H54 (cell line): ENCODE measurements around the gene MAD2L2.

Experiments used
- DNase-seq: peaks from one replicate; pipeline ENCODE4 v3.0.0; 2011; ENCODE audit warnings: low spot score, mixed read lengths; ENCODE audit not compliant: insufficient read length
- FAIRE-seq: peaks from 3 replicates; lab custom pipeline; 2011; peaks lifted over from hg19 to GRCh38; lab: Jason Lieb, UNC
- POLR2A ChIP-seq: IDR thresholded peaks from 2 replicates; pipeline ENCODE4 v1.6.1; 2011; ENCODE audit warnings: low read depth, mild to moderate bottlenecking, low read length

The MAD2L2 gene

DNA sequence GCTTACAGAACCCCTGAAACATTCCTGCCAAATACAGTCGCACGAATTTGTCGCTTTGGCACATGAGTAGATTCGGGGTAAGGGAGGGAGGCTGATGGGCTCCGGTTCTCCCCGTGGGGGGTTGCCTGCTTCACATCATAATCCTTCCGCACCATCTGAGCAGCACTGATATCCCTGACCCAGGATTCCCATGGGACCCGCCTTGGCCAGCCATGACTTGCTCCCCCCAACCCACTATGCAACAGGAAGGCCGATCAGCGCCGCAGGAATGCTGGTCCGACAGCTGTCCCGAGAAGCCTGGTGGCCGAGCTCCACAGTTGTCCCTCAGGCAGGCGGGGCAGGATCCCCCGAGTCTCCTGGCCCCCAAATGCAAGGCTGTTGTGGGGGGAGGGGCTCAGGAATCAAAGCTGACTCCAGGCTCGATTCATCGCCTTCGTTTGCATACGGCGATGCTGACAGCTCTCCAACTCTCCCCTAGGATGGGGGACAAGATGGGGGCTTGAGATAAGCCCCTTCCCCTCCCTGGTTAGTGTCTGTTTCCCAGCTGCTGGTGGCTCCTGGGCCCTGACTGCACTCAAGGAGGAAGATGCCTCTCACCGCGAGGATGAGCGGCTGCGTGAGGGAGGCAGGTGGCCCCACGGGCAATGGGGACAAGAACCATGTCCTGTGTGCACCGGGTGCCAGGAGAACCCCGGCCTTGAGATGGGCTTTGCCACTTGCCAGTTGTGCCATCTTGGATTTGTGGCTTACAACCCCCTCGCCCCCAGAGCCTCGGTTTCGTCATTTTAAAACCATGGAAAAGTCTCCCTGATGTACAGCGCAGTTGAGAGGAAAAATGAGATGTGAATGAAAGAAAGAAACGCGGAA lies 19.9 kb upstream of the MAD2L2 start:
- TF ChIP-seq POLR2A = no peak
- FAIRE-seq (no peak), DNase-seq (no peak)

DNA sequence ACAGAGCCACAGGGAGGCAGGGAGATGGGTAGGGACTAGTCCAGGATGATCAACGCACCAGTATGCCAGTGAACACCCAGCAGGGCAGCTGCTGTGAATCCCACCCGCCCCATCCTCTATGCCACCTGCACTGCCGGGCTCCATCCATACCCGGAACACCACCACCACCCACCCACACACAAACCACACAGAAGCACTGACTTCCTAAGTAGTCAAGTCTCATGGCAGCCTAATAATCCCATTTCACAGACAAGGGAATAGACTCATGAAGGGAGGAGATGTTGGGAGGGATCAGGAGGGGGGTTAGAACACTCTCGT lies 16.9 kb upstream of the MAD2L2 start:
- no peak for TF ChIP-seq POLR2A
- FAIRE-seq (no peak), DNase-seq (no peak)

DNA sequence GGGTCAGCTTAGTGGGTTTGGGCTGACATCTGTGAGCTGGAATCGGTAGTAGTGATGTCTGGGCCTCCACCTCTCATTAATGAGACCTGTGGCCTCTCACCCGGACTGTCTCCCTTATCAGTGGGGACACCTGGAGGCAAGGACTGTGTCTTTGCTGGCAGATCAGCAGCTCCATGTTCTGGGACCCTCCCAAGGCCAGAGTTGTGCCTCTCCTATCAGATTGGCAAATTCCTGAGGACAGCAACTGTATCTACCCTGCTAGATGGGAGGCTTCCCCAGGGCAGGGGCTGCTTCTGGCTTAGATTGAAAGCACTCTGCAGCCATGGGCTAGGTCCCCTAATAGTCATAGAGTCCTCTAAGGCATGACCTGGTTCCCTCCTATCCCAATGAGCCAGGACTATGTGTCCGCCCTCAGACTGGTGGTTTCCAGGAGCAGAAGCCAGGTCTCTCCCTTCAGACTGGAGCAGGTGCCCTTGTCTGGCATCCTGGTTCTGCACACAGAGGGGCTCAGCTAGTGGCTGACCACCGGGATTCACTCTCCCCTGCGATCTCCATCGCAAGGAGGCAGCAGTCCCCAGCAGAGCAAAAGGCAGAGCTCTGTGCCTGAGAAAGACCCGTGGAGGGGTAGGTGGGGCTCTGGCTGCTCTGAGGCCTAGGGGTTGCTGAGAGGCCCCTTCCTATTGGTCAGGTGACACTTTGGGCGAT lies 16.4 kb upstream of the MAD2L2 start:
- TF ChIP-seq POLR2A = no peak
- no peak for FAIRE-seq
- DNase-seq = no peak

DNA sequence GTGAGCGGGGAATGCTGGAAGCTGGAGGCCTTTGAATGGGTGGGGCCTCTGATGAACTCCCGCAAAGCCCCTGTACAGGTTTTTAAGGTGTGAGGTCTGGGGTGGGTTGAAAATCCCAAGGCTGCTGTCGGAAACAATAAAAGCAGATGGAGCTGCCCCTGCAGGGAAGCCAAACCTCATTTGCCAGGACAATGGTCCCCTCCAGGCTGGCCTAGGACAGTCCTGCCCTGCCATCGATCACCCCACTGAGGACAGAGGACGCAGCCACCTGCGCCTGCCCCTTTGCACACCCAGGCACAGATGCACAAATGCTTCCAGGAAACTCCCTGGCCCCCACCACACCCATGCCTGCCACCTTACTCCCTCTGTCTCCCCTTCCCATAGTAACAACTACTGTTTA lies 14.9 kb upstream of the MAD2L2 start:
- DNase-seq = no peak
- no peak for TF ChIP-seq POLR2A
- FAIRE-seq = no peak

DNA sequence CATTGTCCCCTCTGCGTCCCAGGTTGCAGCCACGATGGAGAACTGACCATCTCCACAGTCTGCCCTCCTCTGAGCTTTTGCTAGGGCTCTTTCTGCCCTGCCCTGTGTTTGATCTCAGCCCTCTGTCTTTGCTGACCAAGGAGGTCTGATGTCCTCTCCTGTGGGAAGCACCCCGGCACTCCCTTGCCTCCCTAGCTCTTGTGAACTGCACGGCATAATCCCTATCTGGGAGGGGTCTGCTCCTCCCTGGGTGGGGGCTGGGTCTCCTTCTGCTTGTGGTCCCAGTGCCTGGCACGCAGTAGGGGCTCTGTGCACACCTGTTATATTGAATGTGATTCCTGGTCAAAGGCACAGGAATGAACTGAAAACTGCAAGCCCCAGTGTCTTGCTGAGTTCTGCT lies 13.0 kb upstream of the MAD2L2 start:
- TF ChIP-seq POLR2A = no peak
- no peak for FAIRE-seq
- DNase-seq = no peak

DNA sequence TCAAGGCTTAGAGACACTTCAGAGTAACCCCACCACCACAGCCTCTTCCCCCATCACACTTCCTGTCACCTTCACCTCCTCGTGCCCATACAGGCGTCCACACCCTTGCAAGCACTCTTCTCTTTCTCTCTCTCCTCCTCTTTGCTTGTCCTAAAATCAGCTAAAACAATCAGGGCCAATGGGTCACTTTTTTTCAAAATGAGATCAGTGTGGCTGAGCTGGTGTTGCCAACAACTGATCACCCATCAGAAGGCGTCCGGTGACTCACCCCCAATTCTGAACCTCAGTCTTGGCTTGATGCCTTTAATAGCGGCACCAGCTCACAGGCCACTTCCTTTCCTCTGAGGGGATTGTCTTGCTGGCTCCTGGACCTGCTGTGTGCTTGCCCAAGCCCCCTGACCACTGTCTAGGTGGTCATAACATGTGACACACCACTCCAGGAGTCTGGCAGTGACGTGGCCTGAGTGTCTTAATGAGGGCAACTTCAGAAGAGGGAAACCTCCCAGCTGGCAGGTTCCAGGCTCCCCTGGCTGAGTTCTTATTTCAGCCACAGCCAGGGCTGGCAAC lies 12.2 kb upstream of the MAD2L2 start:
- peak; percentile 90 for DNase-seq
- peak; percentile 91 for FAIRE-seq
- TF ChIP-seq POLR2A = no peak

DNA sequence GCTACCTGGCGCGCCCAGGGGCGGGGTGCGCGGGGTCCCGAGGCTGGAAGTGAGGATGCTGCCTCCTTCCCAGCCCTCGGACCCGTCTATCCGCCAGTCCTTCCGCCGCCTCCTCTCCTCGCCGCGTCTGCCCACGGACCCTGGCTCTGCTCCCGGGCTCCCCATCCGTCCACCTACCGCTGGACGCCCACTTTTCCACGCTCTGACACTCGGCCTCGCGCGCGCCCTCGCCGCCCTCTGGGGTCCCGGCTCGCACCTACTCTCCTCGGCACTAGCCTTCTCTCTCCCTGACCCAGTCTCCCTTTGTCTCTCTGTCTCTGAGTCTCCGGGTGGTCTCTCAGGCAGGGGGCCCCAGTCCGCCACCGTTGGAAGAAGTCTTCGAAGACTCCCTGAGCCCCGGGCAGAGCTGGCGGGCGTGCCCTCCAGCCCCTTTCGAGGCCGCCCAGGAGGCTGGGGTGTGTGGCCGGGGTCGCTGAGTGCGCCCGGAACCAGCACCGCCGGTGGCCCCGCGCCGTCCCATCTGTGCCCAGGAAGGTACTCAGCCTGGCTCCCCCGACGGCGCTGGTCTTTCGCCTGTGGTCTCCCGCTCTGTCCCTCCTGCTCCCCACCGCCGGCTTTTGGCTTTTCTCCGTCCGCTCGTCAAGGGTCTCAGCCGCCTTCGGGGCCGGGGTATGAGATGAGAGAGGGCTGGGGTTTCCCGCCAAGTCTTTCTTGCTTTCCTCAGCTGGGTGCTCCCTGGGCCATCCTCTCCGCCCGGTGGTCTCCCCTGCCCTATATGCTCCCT lies 11.2 kb upstream of the MAD2L2 start:
- DNase-seq (no peak), FAIRE-seq (no peak)
- no peak for TF ChIP-seq POLR2A

DNA sequence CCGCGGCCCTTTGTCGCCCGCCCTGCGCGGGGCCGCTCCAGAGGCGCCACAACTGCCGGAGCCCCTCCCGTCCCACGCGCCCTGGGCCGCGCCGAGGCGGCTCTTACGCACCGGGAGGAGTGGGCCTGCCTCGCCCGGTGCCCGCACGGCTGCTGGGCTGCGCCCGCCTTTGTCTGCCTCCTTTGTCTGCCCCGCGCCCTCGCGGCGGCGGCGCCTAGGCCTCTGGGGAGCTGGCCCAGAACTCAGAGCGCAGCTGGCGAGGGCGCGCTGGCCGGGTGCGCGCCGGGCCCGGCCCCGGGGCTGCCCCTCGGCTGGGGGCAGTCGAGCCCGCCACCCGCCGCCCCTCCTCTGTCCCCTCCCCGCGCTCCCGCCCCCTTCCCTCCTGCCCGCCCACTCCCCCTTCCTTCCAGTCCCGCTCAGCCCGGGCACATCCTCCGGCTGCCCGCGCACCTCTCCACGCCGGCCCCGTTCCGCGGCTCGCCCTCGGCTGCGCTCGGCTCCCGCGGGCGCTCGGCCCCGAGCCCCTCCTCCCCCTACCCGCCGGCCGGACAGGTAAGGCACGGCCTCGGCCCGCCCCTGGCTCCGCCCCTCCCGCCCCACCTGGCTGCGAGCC lies 10.5 kb upstream of the MAD2L2 start, which contains the start of gene DRAXIN:
Gene DRAXIN (plus strand): TSS at position 409 of the 613 bp plus-strand sequence. CDS start 14,549 bp downstream, outside the sequence.
- TF ChIP-seq POLR2A = no peak
- DNase-seq (no peak), FAIRE-seq (no peak)

DNA sequence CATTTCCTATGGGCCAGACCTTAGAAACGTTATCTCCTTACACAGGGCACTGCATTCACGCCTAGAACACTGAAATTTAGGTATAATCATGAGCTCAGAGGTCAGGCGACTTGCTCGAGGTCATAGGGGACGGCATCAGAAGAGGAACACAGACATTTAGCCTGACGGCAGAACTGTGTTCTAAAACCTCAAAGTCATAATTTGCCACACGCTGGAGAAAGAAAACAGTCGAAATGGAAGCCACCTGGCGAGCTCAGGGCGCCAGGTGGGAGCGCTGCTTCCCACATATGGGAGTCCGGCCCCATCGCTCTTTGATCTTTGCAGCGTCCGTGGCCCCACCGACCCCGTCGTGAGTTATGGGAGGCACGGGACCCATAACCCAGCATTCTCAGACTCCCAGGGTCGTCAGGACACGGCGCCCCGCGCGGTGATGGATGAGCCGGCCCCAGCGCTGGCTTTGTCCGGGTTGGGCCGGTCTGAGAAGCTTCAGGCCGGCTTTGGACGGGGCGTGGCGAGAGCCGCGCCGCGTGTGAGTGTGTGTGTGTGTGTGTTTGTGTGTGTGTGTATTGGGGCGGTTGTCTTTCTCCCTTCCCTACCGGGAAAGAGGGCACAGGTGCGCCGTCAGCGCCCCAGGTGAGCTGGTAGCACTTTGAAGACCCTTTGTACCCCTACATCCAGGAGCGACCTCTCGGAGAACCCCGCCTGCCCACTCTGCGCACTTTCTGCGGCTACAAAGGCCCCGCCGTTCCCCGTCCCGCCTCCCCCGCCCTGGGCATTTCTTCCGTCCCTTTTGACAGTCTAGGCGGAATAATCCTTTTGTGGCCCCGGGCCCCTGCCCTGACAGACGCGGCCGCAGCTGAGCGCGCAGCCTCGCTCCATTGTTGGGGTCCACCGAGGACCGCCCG lies 9.7 kb upstream of the MAD2L2 start:
- DNase-seq = no peak
- FAIRE-seq = no peak
- no peak for TF ChIP-seq POLR2A

DNA sequence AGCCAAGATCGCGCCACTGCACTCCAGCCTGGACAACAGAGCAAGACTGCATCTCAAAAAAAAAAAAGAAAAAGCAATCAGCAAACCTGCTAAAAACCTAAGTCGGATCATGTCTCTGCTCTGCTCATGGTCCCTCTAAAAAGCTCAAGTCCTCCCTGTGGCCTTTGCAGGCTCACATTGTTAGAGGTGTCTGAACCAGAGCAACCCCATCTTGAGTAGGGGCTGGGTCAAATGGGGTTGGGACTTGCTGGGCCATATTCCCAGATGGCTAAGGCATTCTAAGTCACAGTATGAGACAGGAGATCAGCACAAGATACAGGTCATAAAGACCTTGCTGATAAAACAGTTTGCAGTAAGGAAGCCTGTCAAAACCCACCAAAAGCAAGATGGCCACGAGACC lies 7.6 kb upstream of the MAD2L2 start:
- FAIRE-seq = no peak
- TF ChIP-seq POLR2A = no peak
- no peak for DNase-seq

DNA sequence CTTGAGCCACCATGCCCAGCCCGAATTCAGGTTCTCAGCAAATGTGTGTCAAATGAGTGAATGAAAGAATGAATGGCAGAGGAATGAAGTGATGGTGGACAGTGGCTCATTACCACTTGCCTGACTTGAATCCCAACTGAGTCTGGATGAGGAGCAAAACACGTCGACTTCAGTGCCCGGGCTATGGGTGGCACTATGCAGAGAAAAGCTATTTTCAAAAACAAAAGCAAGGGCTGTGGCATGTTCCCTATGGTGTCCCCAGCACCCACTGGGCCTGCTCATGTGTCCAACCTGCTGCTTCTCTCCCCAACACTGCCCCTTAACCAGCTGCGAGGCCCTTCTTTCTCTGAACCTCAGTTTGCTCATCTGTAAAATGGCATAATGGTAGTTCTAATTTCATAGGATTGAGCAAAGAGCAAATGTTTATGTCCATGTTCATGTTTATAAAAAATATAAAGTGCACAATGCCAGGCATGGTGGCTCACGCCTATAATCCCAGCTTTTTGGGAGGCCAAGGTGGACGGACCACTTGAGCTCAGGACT lies 4.3 kb upstream of the MAD2L2 start:
- no peak for TF ChIP-seq POLR2A
- FAIRE-seq (no peak), DNase-seq (no peak)

DNA sequence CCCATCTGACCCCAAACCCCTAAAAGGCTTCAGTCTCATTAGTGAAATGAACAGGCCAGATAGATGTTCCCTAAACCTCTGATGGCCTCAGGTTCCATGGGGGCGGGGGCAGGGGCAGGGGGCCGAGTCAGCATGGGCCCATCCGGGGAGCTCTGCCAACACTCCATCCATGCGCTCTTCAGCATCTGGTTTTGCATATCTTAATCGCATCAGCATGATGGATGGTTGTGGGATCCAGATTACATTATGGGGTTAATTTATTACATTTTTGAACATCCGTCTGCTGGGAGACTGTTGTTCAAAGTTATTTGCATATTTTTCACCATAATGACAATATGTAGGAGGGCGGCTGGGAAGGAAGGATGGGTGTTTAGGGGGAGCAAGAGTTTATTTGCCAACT lies 3.1 kb upstream of the MAD2L2 start:
- DNase-seq (no peak), FAIRE-seq (no peak)
- TF ChIP-seq POLR2A = no peak
